ENCODE measurements around the gene CABLES2. TPM values are rescaled to one million over a fixed set of nuclear protein-coding genes. Genes with fewer than 3 reads are reported as not detected.

Gene CABLES2
- total and polyA plus RNA-seq, 5 donors from 2014 or later: 0.49 to 7.0 (median 1.2) TPM

- H3K27me3 Mint-ChIP-seq: no peaks in the 10 kb centered on the region
- ATAC-seq (ENCODE audit: low read depth in 2 of 2) (no peak), DNase-seq (no peak)
- Histone ChIP-seq H3K36me3 (ENCODE audit: control insufficient read depth, insufficient read depth, low read length) (no peaks in the 10 kb centered on the region), H3K4me3 (ENCODE audit: low read depth, low read length) (no peak overlapping the region), H3K27ac (ENCODE audit: insufficient read depth, low read length, poor library complexity, severe bottlenecking) (no peak overlapping the region), H3K9me3 (ENCODE audit: control insufficient read depth in 2 of 2, low read length in 2 of 2) (no peaks in the 10 kb centered on the region), H3K27me3 (ENCODE audit: control insufficient read depth, insufficient read depth, low read length) (no peaks in the 10 kb centered on the region), H3K4me1 (ENCODE audit: control insufficient read depth, insufficient read depth, low read length, poor library complexity, severe bottlenecking) (no peaks in the 10 kb centered on the region)
- no peak overlapping the region for H3K27ac Mint-ChIP-seq
- no peaks in the 10 kb centered on the region for H3K36me3 Mint-ChIP-seq
- H3K9me3 Mint-ChIP-seq: no peaks in the 10 kb centered on the region
- H3K4me1 Mint-ChIP-seq: no peaks in the 10 kb centered on the region
- no peak overlapping the region for H3K4me3 Mint-ChIP-seq
Observed at GRCh38 chr20:62355516-62355877, 51.6 kb downstream of the CABLES2 start.

- no peak overlapping the region for H3K27ac ChIP-seq (ENCODE audit: insufficient read depth, low read length, poor library complexity, severe bottlenecking)
- no peaks in the 10 kb centered on the region for H3K36me3 Mint-ChIP-seq
- DNase-seq (no peak), ATAC-seq (ENCODE audit: low read depth in 2 of 2) (no peak)
- no peaks in the 10 kb centered on the region for H3K27me3 Mint-ChIP-seq
- no peak overlapping the region for H3K27ac Mint-ChIP-seq
- H3K4me1 Mint-ChIP-seq: no peaks in the 10 kb centered on the region
- no peaks in the 10 kb centered on the region for H3K4me1 ChIP-seq (ENCODE audit: control insufficient read depth, insufficient read depth, low read length, poor library complexity, severe bottlenecking)
- no peaks in the 10 kb centered on the region for H3K27me3 ChIP-seq (ENCODE audit: control insufficient read depth, insufficient read depth, low read length)
- H3K4me3 ChIP-seq (ENCODE audit: low read depth, low read length): no peak overlapping the region
- H3K9me3 ChIP-seq (ENCODE audit: control insufficient read depth in 2 of 2, low read length in 2 of 2): no peaks in the 10 kb centered on the region
- no peak overlapping the region for H3K4me3 Mint-ChIP-seq
- H3K36me3 ChIP-seq (ENCODE audit: control insufficient read depth, insufficient read depth, low read length): no peaks in the 10 kb centered on the region
- no peaks in the 10 kb centered on the region for H3K9me3 Mint-ChIP-seq
Observed at GRCh38 chr20:62354811-62355341, 52.2 kb downstream of the CABLES2 start.

GRCh38 chr20:62354031-62354808 lies 52.9 kb downstream of the CABLES2 start:
- Histone ChIP-seq H3K4me1 (ENCODE audit: control insufficient read depth, insufficient read depth, low read length, poor library complexity, severe bottlenecking) (no peaks in the 10 kb centered on the region), H3K9me3 (ENCODE audit: control insufficient read depth in 2 of 2, low read length in 2 of 2) (no peaks in the 10 kb centered on the region), H3K36me3 (ENCODE audit: control insufficient read depth, insufficient read depth, low read length) (no peaks in the 10 kb centered on the region), H3K27me3 (ENCODE audit: control insufficient read depth, insufficient read depth, low read length) (no peaks in the 10 kb centered on the region), H3K4me3 (ENCODE audit: low read depth, low read length) (no peak overlapping the region), H3K27ac (ENCODE audit: insufficient read depth, low read length, poor library complexity, severe bottlenecking) (no peak overlapping the region)
- H3K4me3 Mint-ChIP-seq: no peak overlapping the region
- H3K9me3 Mint-ChIP-seq: no peaks in the 10 kb centered on the region
- ATAC-seq (ENCODE audit: low read depth in 2 of 2): no peak
- no peak for DNase-seq
- no peaks in the 10 kb centered on the region for H3K36me3 Mint-ChIP-seq
- H3K27me3 Mint-ChIP-seq: no peaks in the 10 kb centered on the region
- H3K4me1 Mint-ChIP-seq: no peaks in the 10 kb centered on the region
- no peak overlapping the region for H3K27ac Mint-ChIP-seq

GRCh38 chr20:62353289-62354030 lies 53.6 kb downstream of the CABLES2 start:
- no peaks in the 10 kb centered on the region for H3K36me3 Mint-ChIP-seq
- Histone ChIP-seq H3K36me3 (ENCODE audit: control insufficient read depth, insufficient read depth, low read length) (no peaks in the 10 kb centered on the region), H3K27ac (ENCODE audit: insufficient read depth, low read length, poor library complexity, severe bottlenecking) (no peak overlapping the region), H3K4me3 (ENCODE audit: low read depth, low read length) (no peak overlapping the region), H3K9me3 (ENCODE audit: control insufficient read depth in 2 of 2, low read length in 2 of 2) (peaks cover 0 to 2% of the 10 kb centered on the region in 2 experiments), H3K4me1 (ENCODE audit: control insufficient read depth, insufficient read depth, low read length, poor library complexity, severe bottlenecking) (no peaks in the 10 kb centered on the region), H3K27me3 (ENCODE audit: control insufficient read depth, insufficient read depth, low read length) (no peaks in the 10 kb centered on the region)
- H3K4me1 Mint-ChIP-seq: no peaks in the 10 kb centered on the region
- no peak overlapping the region for H3K4me3 Mint-ChIP-seq
- DNase-seq: no peak
- H3K9me3 Mint-ChIP-seq: peaks cover 0 to 5% (median 2%) of the 10 kb centered on the region in 7 donors
- no peaks in the 10 kb centered on the region for H3K27me3 Mint-ChIP-seq
- no peak overlapping the region for H3K27ac Mint-ChIP-seq
- no peak for ATAC-seq (ENCODE audit: low read depth in 2 of 2)

GRCh38 chr20:62352402-62353288 lies 54.4 kb downstream of the CABLES2 start:
- Histone ChIP-seq H3K9me3 (ENCODE audit: control insufficient read depth in 2 of 2, low read length in 2 of 2) (peaks cover 0 to 2% of the 10 kb centered on the region in 2 experiments), H3K4me1 (ENCODE audit: control insufficient read depth, insufficient read depth, low read length, poor library complexity, severe bottlenecking) (no peaks in the 10 kb centered on the region), H3K4me3 (ENCODE audit: low read depth, low read length) (no peak overlapping the region), H3K27me3 (ENCODE audit: control insufficient read depth, insufficient read depth, low read length) (no peaks in the 10 kb centered on the region), H3K27ac (ENCODE audit: insufficient read depth, low read length, poor library complexity, severe bottlenecking) (no peak overlapping the region), H3K36me3 (ENCODE audit: control insufficient read depth, insufficient read depth, low read length) (no peaks in the 10 kb centered on the region)
- Mint-ChIP-seq H3K27me3 (no peaks in the 10 kb centered on the region), H3K9me3 (peaks cover 0 to 8% (median 3%) of the 10 kb centered on the region in 7 donors), H3K4me3 (no peak overlapping the region), H3K4me1 (no peaks in the 10 kb centered on the region), H3K27ac (no peak overlapping the region), H3K36me3 (no peaks in the 10 kb centered on the region)
- ATAC-seq (ENCODE audit: low read depth in 2 of 2) (no peak), DNase-seq (no peak)

- no peak overlapping the region for H3K27ac ChIP-seq (ENCODE audit: insufficient read depth, low read length, poor library complexity, severe bottlenecking)
- H3K4me1 Mint-ChIP-seq: no peaks in the 10 kb centered on the region
- H3K36me3 ChIP-seq (ENCODE audit: control insufficient read depth, insufficient read depth, low read length): no peaks in the 10 kb centered on the region
- H3K36me3 Mint-ChIP-seq: no peaks in the 10 kb centered on the region
- ATAC-seq (ENCODE audit: low read depth in 2 of 2): no peak
- no peak overlapping the region for H3K27ac Mint-ChIP-seq
- H3K4me3 ChIP-seq (ENCODE audit: low read depth, low read length): no peak overlapping the region
- no peak for DNase-seq
- H3K27me3 Mint-ChIP-seq: no peaks in the 10 kb centered on the region
- peaks cover 0 to 8% (median 3%) of the 10 kb centered on the region in 7 donors for H3K9me3 Mint-ChIP-seq
- H3K4me3 Mint-ChIP-seq: no peak overlapping the region
- H3K9me3 ChIP-seq (ENCODE audit: control insufficient read depth in 2 of 2, low read length in 2 of 2): peaks cover 0 to 2% of the 10 kb centered on the region in 2 experiments
- H3K27me3 ChIP-seq (ENCODE audit: control insufficient read depth, insufficient read depth, low read length): no peaks in the 10 kb centered on the region
- no peaks in the 10 kb centered on the region for H3K4me1 ChIP-seq (ENCODE audit: control insufficient read depth, insufficient read depth, low read length, poor library complexity, severe bottlenecking)
Observed at GRCh38 chr20:62351469-62352401, 55.4 kb downstream of the CABLES2 start.

Measured in CD4-positive, CD25-positive, alpha-beta regulatory T cell (primary cell).